HG02852 (cell line): ENCODE data around the gene CLDN7.

ENCODE experiments used
- ATAC-seq: cut with Tn5 transposase; IDR thresholded peaks from one replicate; pipeline ENCODE4 v1.9.1; 2021; ENCODE audit warnings: mild to moderate bottlenecking, moderate library complexity; ENCODE audit not compliant: unreplicated experiment

Gene CLDN7

GRCh38 chr17:7238420-7239090 is 23.7 kb downstream of the CLDN7 start:
- no peak for ATAC-seq

GRCh38 chr17:7237761-7238419 is 24.4 kb downstream of the CLDN7 start:
- no peak for ATAC-seq

- no peak for ATAC-seq
Observed at GRCh38 chr17:7237266-7237760, 25.0 kb downstream of the CLDN7 start.

- no peak for ATAC-seq
Observed at GRCh38 chr17:7236808-7237207, 25.5 kb downstream of the CLDN7 start.

GRCh38 chr17:7235693-7236665 is 26.3 kb downstream of the CLDN7 start:
- ATAC-seq = no peak

GRCh38 chr17:7234083-7234951 is 28.0 kb downstream of the CLDN7 start, which contains the start of gene DVL2:
Gene DVL2, minus strand, starts transcription at chr17:7234517. Its CDS starts 255 bp downstream, at chr17:7234262.
- ATAC-seq = peak; percentile 60

GRCh38 chr17:7233701-7234082 is 28.6 kb downstream of the CLDN7 start:
- ATAC-seq = no peak

- no peak for ATAC-seq
Observed at GRCh38 chr17:7232114-7232513, 30.2 kb downstream of the CLDN7 start.

GRCh38 chr17:7229504-7229903 is 32.8 kb downstream of the CLDN7 start:
- ATAC-seq = no peak

GRCh38 chr17:7228920-7229319 is 33.4 kb downstream of the CLDN7 start:
- no peak for ATAC-seq

GRCh38 chr17:7226721-7227710 is 35.3 kb downstream of the CLDN7 start:
- no peak for ATAC-seq

- ATAC-seq = no peak
Observed at GRCh38 chr17:7225711-7226331, 36.5 kb downstream of the CLDN7 start.

- no peak for ATAC-seq
Observed at GRCh38 chr17:7224661-7225111, 37.6 kb downstream of the CLDN7 start.

GRCh38 chr17:7224110-7224509 is 38.2 kb downstream of the CLDN7 start:
- ATAC-seq = no peak

GRCh38 chr17:7223375-7223774 is 38.9 kb downstream of the CLDN7 start:
- no peak for ATAC-seq

- no peak for ATAC-seq
Observed at GRCh38 chr17:7222972-7223292, 39.3 kb downstream of the CLDN7 start.

- ATAC-seq = no peak
Observed at GRCh38 chr17:7222093-7222971, 39.9 kb downstream of the CLDN7 start.
